Stimulated activated memory B cell treated with anti-CD40 and anti-IgM and Interleukin-4, amounts not matched to agents 10 μg/mL and 1 μg/mL and 100 μg/mL, for 72 hours (primary cell): Measurements from ENCODE around the gene SDK2.

ENCODE experiments used
- ATAC-seq: fragments of 150-1000 bp; cut with Tn5 transposase; 2 replicates; pipeline ENCODE4 v1.10.0; 2021
- H3K27ac Mint-ChIP-seq: one replicate; pipeline ENCODE4 v1.8.0; 2022; ENCODE audit warnings: mild to moderate bottlenecking, mixed read lengths
- H3K27me3 Mint-ChIP-seq: one replicate; pipeline ENCODE4 v1.8.0; 2022; ENCODE audit warnings: mixed read lengths
- H3K36me3 Mint-ChIP-seq: one replicate; pipeline ENCODE4 v1.8.0; 2022; ENCODE audit warnings: mixed read lengths
- H3K4me1 Mint-ChIP-seq: one replicate; pipeline ENCODE4 v1.8.0; 2022; ENCODE audit warnings: mixed read lengths
- H3K4me3 Mint-ChIP-seq: one replicate; pipeline ENCODE4 v1.8.0; 2022; ENCODE audit warnings: mild to moderate bottlenecking, moderate library complexity, mixed read lengths
- H3K9me3 Mint-ChIP-seq: one replicate; pipeline ENCODE4 v1.8.0; 2022; ENCODE audit warnings: mixed read lengths

The SDK2 gene

GRCh38 chr17:73660366-73660765, 16.1 kb upstream of the SDK2 start:
- no peaks in the 10 kb centered on the region for H3K36me3 Mint-ChIP-seq
- H3K27ac Mint-ChIP-seq = no peak overlapping the region
- no peaks in the 10 kb centered on the region for H3K9me3 Mint-ChIP-seq
- peaks cover 3% of the 10 kb centered on the region for H3K27me3 Mint-ChIP-seq
- no peak for ATAC-seq
- H3K4me1 Mint-ChIP-seq = peaks cover 6% of the 10 kb centered on the region
- H3K4me3 Mint-ChIP-seq = no peak overlapping the region

- Mint-ChIP-seq H3K9me3 (peaks cover 7% of the 10 kb centered on the region), H3K4me3 (no peak overlapping the region), H3K36me3 (peaks cover 6% of the 10 kb centered on the region), H3K27ac (no peak overlapping the region), H3K27me3 (no peaks in the 10 kb centered on the region), H3K4me1 (peaks cover 6% of the 10 kb centered on the region)
- no peak for ATAC-seq
These were observed 14.7 kb upstream of the SDK2 start for GRCh38 chr17:73658821-73659515.

DNA sequence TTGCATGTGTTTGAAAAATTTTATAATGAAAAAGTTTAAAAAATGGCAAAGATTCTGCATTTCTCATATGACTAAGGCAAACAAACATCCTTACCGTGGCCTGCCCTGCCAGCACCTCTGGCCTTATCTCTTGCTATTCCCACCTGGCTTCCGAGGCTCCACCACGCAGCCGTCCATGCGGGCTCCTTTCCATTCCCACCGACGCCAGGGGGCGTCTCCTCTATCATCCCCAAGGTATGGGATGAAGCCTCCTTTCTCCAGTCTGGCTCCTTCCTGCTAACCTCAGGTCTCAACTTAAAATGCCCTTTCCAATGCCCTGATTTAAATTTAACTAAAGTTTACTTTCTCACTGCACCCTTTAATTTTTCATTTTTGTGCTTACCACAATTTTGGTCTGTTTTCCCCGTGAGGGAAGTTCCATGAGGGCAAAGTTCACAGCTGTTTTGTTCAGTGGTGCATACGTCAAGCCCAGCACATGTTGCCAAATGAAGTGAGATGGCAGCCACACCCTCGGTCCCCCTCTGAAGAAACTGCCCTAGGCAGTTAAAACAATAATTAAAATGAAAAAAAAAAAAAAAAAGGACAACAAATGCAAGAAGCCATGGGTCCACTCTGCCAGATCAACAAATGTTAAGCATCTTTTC, 13.3 kb upstream of the SDK2 start:
- H3K27ac Mint-ChIP-seq = no peak overlapping the region
- peaks cover 6% of the 10 kb centered on the region for H3K4me1 Mint-ChIP-seq
- no peak for ATAC-seq

DNA sequence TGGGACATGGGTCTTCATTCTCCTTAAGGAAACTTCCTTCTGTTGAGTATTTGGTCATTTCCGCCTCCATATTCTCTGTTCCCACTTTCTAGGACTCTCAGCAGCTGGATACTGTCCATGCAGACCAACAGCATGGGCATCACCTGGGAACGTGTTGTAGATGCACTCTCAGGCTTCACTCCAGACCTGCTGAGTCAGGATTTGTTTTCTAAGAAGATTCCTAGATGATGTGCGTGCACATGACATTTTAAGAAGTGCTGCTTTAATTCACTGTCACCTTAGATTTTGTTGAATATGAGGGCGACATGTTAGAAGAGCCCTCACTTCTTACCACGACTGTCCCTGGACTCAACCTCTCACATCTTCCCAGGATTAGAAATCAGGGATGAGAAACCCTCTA, 10.0 kb upstream of the SDK2 start:
- ATAC-seq = no peak
- Mint-ChIP-seq H3K9me3 (peaks cover 14% of the 10 kb centered on the region), H3K4me3 (no peak overlapping the region), H3K27ac (no peak overlapping the region), H3K27me3 (no peaks in the 10 kb centered on the region), H3K4me1 (peaks cover 6% of the 10 kb centered on the region), H3K36me3 (peaks cover 6% of the 10 kb centered on the region)

More for the DNA sequence above, 13.3 kb upstream of the SDK2 start:
- Mint-ChIP-seq H3K27me3 (no peaks in the 10 kb centered on the region), H3K36me3 (peaks cover 6% of the 10 kb centered on the region), H3K4me3 (no peak overlapping the region), H3K9me3 (peaks cover 14% of the 10 kb centered on the region)

- peaks cover 6% of the 10 kb centered on the region for H3K36me3 Mint-ChIP-seq
- H3K4me1 Mint-ChIP-seq = peaks cover 6% of the 10 kb centered on the region
- H3K27ac Mint-ChIP-seq = no peak overlapping the region
- H3K27me3 Mint-ChIP-seq = no peaks in the 10 kb centered on the region
- no peak for ATAC-seq
- H3K4me3 Mint-ChIP-seq = no peak overlapping the region
- peaks cover 14% of the 10 kb centered on the region for H3K9me3 Mint-ChIP-seq
These were observed 9.6 kb upstream of the SDK2 start for GRCh38 chr17:73653810-73654209.

GRCh38 chr17:73652886-73653480, 8.7 kb upstream of the SDK2 start:
- Mint-ChIP-seq H3K9me3 (peaks cover 14% of the 10 kb centered on the region), H3K4me3 (no peak overlapping the region), H3K36me3 (peaks cover 6% of the 10 kb centered on the region), H3K27ac (no peak overlapping the region), H3K4me1 (peaks cover 6% of the 10 kb centered on the region), H3K27me3 (no peaks in the 10 kb centered on the region)
- no peak for ATAC-seq

DNA sequence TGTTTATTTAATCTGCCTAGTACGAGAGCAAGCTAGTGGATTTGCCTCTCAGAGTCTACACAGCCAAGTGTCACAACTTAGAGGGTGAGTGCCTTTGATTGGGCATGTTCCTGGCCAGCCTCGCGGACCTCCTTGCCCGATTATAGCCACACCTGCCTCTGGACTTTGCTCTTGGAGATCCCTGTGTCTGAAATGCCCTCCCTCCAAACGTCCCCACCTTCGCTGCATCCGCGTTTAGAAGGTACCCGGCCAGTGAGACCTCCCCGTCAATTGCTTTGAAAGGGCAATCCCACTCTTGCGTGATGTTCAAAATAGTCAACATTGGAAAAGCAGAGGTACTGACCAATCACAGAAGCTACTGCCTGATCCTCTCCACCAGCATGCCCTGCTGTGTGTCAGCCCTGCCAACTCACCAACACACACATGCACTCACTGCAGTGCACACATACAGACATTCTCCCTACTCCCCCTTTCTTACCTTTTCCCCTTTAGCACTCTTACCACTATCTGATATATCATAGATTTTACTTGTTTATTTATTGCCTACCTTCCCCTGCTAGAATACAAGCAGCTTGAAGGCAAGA, 6.5 kb upstream of the SDK2 start:
- no peaks in the 10 kb centered on the region for H3K27me3 Mint-ChIP-seq
- H3K27ac Mint-ChIP-seq = no peak overlapping the region
- H3K9me3 Mint-ChIP-seq = peaks cover 14% of the 10 kb centered on the region
- H3K4me1 Mint-ChIP-seq = peaks cover 8% of the 10 kb centered on the region
- H3K36me3 Mint-ChIP-seq = peaks cover 6% of the 10 kb centered on the region
- no peak overlapping the region for H3K4me3 Mint-ChIP-seq
- no peak for ATAC-seq

GRCh38 chr17:73650140-73650539, 5.9 kb upstream of the SDK2 start:
- no peak overlapping the region for H3K4me3 Mint-ChIP-seq
- ATAC-seq = no peak
- H3K9me3 Mint-ChIP-seq = peaks cover 14% of the 10 kb centered on the region
- H3K27me3 Mint-ChIP-seq = no peaks in the 10 kb centered on the region
- H3K36me3 Mint-ChIP-seq = peaks cover 6% of the 10 kb centered on the region
- peaks cover 8% of the 10 kb centered on the region for H3K4me1 Mint-ChIP-seq
- no peak overlapping the region for H3K27ac Mint-ChIP-seq

- peaks cover 11% of the 10 kb centered on the region for H3K4me1 Mint-ChIP-seq
- ATAC-seq = no peak
- H3K4me3 Mint-ChIP-seq = no peak overlapping the region
- no peak overlapping the region for H3K27ac Mint-ChIP-seq
- H3K9me3 Mint-ChIP-seq = peaks cover 7% of the 10 kb centered on the region
- H3K36me3 Mint-ChIP-seq = no peaks in the 10 kb centered on the region
- no peaks in the 10 kb centered on the region for H3K27me3 Mint-ChIP-seq
These were observed 4.7 kb upstream of the SDK2 start for GRCh38 chr17:73648974-73649373.

GRCh38 chr17:73648543-73648820, 4.2 kb upstream of the SDK2 start:
- no peak overlapping the region for H3K27ac Mint-ChIP-seq
- no peaks in the 10 kb centered on the region for H3K27me3 Mint-ChIP-seq
- ATAC-seq = no peak
- H3K4me1 Mint-ChIP-seq = peaks cover 14% of the 10 kb centered on the region
- no peak overlapping the region for H3K4me3 Mint-ChIP-seq
- H3K9me3 Mint-ChIP-seq = peaks cover 5% of the 10 kb centered on the region
- H3K36me3 Mint-ChIP-seq = no peaks in the 10 kb centered on the region

- Mint-ChIP-seq H3K4me1 (peaks cover 16% of the 10 kb centered on the region), H3K27ac (no peak overlapping the region), H3K27me3 (no peaks in the 10 kb centered on the region), H3K36me3 (no peaks in the 10 kb centered on the region), H3K4me3 (no peak overlapping the region), H3K9me3 (no peaks in the 10 kb centered on the region)
- ATAC-seq = no peak
These were observed 3.7 kb upstream of the SDK2 start for GRCh38 chr17:73647772-73648542.

DNA sequence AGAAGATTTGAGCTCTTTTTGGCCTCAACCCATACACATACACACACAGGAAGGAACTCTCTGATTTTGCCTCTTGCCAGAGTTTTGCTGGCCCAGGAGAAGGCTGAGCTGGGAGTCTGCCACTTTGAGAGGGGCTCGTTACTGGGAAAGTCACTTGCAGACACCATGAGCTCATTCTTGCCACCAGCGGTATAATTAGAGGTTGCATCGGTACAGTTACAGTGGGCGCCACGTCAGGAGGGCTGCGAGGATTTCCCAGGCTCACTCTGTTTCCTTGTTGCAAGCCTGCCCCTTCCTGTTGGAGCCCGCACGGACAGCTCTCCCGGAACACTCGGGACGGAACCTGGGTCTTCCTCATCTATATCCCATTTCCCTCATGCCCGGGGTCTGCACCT, 3.1 kb upstream of the SDK2 start:
- Mint-ChIP-seq H3K4me3 (no peak overlapping the region), H3K36me3 (no peaks in the 10 kb centered on the region), H3K4me1 (peaks cover 21% of the 10 kb centered on the region), H3K9me3 (no peaks in the 10 kb centered on the region), H3K27me3 (no peaks in the 10 kb centered on the region), H3K27ac (no peak overlapping the region)
- no peak for ATAC-seq

DNA sequence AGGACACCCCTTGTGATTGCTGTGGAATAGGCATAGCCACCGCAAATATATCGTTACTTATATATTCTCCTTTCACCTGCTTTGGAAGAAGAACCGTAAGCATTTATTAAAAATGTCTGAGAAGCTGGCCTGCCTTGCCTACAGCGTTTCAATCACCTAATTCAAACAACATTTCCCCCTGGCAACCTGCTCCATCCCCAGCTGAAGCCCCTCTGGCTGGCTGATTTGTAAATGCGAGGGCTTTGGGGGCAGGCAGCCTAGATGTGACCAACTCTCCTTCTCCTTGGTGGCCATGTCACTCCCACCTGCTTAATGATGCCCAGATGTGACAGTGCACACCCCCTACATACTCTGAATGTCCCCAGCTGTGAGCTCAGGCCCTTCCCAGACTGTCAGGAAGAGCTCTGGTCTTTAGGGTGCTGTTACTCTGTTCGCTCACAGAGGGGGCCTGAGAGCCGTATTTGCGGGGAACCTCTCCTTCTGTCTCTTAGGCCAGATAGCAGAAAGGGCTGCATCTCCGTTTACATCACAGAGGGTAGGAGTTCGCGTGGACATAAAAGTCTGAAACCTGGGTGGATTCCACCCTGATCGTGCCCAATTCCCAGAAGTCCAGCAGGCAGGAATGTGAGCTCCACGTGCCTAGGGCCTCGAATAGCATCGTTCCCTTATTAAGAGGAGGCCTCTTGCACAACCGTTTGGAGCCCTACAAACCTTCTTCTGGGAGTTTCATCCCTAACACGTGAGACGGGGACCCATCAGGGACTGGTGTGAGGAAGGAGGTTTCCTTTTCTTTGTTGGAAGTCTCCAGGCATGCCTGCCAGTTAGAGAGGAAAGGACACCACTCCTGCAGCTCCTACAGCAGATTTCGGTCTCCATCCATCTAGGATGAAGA, 2.4 kb upstream of the SDK2 start:
- ATAC-seq = no peak

DNA sequence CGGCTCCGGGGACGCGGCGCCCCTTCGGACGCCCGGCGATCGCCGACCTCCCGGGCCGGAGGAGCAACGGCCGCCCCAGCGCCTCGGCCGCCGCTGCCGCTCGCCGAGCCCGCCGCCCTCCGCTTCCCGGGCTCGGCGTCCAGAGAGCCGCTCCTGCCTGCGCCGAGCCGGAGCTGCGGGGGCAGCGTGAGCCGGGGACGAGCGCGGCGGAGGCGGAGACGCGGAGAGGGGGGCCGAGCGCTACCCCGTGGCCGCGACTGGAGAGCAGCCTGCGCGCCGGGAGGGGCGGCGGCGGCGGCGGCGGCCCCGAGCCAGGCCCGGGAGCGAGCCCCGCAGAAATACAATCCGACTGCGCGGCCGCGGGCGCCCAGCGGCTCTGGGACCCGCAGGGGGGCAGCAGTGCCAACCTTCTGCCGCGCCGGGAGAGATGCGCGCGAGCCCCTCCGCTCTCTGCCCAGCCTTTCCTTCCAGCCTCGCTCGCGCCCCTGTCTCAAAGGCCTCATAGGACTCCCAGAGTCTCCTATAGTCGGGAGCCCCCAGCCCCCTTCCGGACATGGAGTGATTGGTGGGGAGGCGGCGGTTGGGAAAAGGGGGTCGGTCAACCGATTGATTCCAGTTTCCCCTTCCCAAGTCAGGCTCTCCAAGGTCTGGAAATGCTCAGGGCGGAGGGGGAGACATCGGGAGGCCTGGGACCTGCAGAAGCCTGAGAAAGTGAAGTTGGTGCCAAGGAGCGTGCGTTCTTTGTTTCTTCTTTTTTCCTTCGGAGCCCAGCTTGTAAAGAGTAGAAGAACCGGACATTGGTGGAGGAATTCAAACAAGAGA, 1.0 kb upstream of the SDK2 start:
- no peaks in the 10 kb centered on the region for H3K36me3 Mint-ChIP-seq
- no peak overlapping the region for H3K27ac Mint-ChIP-seq
- peak overlapping the region; percentile 75 for H3K4me3 Mint-ChIP-seq
- peak; percentile 77 for ATAC-seq
- no peaks in the 10 kb centered on the region for H3K9me3 Mint-ChIP-seq
- H3K27me3 Mint-ChIP-seq = no peaks in the 10 kb centered on the region
- H3K4me1 Mint-ChIP-seq = peaks cover 39% of the 10 kb centered on the region

More for the DNA sequence above, 2.4 kb upstream of the SDK2 start:
- Mint-ChIP-seq H3K27ac (no peak overlapping the region), H3K9me3 (no peaks in the 10 kb centered on the region), H3K4me3 (peak overlapping the region; percentile 41), H3K36me3 (no peaks in the 10 kb centered on the region), H3K27me3 (no peaks in the 10 kb centered on the region), H3K4me1 (peaks cover 28% of the 10 kb centered on the region)
